NCI-H69 (cell line): ENCODE results near the gene PPP2R5C.

Experiments used
- DNase-seq: peaks from one replicate; lab custom pipeline; 2025; lab: John Stamatoyannopoulos, UW

PPP2R5C gene

GRCh38 chr14:101755591-101756324, 5.8 kb upstream of the PPP2R5C start:
- no peak for DNase-seq

GRCh38 chr14:101757064-101757838, 4.3 kb upstream of the PPP2R5C start:
- DNase-seq: no peak

GRCh38 chr14:101757839-101758211, 3.7 kb upstream of the PPP2R5C start:
- no peak for DNase-seq

DNA sequence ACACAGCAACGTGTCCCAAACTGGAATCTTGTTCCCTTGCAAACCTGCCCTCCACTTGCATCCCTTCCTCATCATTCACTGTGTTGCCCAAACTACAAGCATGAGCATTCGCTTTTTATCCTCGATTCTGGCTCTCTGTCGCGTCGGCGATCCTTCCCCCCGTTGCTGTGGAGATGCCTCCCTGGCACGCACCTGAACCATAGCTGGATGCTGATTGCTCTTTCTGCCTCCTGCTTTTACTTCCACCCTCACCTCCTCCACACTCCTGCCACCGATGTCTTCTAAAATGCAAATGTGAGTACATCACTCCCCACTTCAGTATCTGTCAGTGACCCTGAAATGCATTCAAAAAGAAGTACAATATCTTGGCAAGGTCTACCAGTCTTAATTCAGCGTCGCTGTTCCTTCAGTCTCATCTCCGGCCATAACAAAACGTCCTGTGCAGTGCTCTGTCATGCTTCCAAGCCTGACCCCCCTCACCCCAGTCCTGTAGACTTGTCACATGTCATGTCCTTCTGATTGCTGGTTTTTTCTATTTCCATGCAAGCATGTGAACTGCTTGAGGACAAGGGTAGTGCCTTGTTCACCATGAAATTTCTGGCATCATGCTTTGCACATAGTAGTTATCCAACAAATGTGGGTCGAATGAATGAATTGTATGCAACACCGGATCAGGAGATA, 2.5 kb upstream of the PPP2R5C start:
- no peak for DNase-seq

- DNase-seq: peak; percentile 98
Observed at GRCh38 chr14:101760138-101761011, 1.1 kb upstream of the PPP2R5C start.

GRCh38 chr14:101761881-101762529, 496 bp downstream of the PPP2R5C start:
- peak; percentile 60 for DNase-seq

GRCh38 chr14:101762530-101763101, 1.1 kb downstream of the PPP2R5C start:
- DNase-seq: no peak

DNA sequence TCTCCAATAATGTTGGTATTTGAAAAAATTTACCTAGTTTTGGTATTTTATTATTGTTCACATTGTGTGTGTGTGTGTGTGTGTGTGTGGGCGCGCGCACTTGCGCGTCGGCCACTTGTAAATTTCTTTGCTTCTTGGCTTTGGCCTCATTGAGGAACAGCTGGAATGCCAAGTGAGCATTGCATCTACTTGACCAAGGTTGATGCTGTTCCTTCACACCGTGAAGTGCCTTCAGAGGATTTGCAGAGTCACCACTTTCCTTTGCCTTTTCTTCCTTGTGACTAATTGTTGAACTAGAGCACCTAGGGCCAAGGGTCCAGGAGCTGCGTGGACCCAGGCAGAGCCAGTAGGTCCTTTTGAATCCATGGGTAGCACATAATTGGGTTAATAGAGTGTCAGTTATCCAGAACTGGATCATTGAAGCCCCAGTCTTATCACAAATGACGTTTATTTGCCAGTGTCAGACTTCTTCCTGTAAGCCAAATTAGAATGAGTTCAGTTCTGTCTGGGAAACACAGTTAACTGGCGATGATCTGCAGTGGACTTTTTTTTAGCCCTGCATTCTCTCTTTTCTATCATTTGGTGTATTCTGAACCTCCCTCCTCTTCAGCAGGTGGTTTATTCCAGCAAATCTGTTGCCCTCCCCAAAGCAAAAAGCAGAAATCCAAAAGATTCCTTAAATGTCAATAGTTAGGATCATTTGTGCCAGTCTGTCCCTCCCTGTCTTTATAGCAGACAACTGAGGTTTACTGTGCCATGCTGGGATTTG, 2.6 kb downstream of the PPP2R5C start:
- no peak for DNase-seq

- DNase-seq: no peak
Observed at GRCh38 chr14:101767618-101768362, 6.3 kb downstream of the PPP2R5C start.

DNA sequence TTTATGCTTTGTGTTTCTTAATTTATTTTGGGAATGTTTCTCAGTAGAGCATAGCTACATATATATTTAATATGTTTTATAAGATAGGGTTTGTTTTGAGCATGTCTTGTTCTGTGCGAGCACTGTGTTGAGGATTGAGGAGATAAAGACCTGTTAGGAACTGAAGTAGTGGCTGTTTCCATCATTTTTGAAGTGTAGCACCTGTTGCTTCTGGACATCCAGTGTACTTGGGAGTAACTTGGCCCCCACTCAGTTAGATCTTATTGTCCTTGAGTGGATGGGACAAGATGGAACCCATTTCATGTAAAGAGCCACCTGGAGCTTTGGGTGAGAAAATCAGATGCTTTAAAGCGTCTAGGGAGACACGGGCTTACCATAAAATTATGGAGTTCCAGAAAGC, 8.7 kb downstream of the PPP2R5C start:
- no peak for DNase-seq

DNA sequence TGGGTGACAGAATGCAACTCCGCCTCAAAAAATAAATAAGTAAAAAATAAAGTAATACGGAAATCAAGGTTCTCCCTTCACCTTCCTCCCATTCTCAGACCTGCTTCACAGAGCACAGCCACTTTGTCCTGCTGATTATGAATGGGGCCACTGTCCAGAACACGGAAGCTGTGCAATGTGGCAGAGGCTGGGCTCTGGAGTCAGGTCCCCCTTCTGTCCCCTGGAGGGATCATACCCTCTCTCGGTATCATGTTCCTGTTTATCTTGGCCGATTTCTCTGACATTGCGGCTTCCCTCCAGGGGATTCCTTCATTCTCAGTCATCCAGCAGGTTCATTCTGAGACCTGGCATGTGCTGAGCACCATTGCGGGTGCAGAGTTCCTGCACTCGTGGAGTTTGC, 11.3 kb downstream of the PPP2R5C start:
- DNase-seq: no peak

- DNase-seq: no peak
Observed at GRCh38 chr14:101773378-101773777, 11.9 kb downstream of the PPP2R5C start.

GRCh38 chr14:101774006-101774795, 12.7 kb downstream of the PPP2R5C start:
- DNase-seq: peak; percentile 28

- no peak for DNase-seq
Observed at GRCh38 chr14:101774814-101775213, 13.3 kb downstream of the PPP2R5C start.

DNA sequence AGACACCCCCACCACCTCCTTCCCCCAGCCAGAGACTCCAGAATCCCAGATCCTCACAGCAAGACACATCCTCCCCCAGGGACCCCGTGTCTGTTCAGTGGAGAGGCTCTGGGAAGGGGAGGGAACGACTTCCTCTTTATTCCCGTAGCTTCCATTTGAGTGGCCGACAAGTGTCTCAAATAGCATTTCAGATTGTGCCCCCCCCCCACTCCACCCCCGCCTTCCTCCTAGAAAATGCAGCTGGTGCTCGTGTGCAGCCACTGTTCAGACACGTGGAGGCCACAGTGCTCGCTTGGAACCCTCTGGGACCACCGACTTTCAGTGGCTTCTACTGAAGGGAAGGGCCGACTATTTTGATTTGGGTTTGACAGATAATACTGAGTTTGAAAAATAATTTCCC, 14.3 kb downstream of the PPP2R5C start:
- DNase-seq: no peak

GRCh38 chr14:101776344-101776743, 14.8 kb downstream of the PPP2R5C start:
- no peak for DNase-seq

- DNase-seq: no peak
Observed at GRCh38 chr14:101780390-101780789, 18.9 kb downstream of the PPP2R5C start.

DNA sequence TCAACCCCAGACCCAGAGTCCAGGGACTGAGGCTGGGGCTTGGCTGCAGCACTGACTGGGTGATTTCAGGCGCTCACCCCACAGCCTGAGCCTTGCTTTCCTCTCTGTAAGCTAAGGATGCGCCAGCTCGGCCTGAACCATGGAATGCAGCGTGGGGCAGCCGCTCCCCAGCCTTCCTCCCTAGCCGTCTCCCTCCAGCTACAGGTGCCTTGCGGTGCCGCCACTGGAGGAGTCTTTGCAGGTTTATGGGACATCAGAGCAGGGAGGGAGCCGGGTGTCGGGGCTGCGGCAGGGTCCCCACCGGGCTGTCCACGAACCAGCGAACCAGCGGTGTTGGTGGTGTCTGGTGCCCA, 19.4 kb downstream of the PPP2R5C start:
- peak; percentile 23 for DNase-seq
